SH-SY5Y (cell line): ENCODE measurements around the gene CHRDL2.

Experiments used
- GATA2 ChIP-seq: IDR thresholded peaks from 2 replicates; pipeline ENCODE4 v1.6.1; 2011; ENCODE audit warnings: mild to moderate bottlenecking, low read depth, low read length
- GATA3 ChIP-seq: IDR thresholded peaks from 2 replicates; pipeline ENCODE4 v1.6.1; 2011; ENCODE audit warnings: low read depth, mild to moderate bottlenecking, low read length, moderate library complexity

DNA sequence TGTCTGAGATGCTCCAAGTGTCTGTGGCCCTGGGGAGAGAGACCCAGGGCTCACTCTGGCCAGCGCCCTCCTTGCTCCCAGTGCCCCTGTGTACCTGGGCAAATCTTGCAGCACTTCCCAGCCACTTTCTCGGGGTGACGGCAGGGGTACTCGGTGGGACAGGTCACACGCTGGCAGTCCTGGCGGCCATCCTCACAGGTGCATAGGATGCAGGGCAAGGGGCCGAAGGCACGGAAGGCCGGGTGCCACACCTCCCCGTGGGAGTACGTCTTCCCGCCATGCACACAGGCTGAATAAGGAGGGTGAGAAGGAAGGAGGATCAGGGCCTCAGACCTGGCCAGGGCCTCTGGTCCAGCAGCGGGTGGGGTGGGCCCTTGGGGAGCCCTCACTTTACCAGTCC lies 28.0 kb downstream of the CHRDL2 start:
- TF ChIP-seq GATA2 (no peak), GATA3 (no peak)
